ENCODE data around the gene C1orf167.

The C1orf167 gene

DNA sequence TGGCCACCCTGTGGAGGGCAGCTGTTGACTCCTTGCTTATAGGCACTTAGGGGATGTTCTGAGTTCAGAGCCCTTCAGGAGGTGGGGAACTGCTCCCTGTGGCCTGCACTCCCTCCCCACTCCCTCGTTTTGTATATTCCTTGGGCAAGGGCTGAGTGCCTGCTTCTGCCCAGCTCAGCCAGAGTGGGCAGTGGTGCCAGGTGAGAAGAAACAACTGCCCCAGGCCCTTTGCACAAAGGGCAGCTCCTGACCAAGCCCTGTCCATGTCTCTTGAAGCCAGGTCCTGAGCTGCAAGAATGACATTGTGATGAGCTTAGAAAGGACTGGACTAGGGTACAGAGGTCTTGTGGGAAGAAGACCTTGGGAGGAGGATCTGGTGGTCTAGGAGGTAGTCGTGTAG, 23.9 kb upstream of the C1orf167 start:
- no peak for DNase-seq

- no peak for DNase-seq
Observed at GRCh38 chr1:11738783-11739182, 23.2 kb upstream of the C1orf167 start.

GRCh38 chr1:11740258-11741192, 21.5 kb upstream of the C1orf167 start:
- DNase-seq: no peak

GRCh38 chr1:11741482-11741881, 20.5 kb upstream of the C1orf167 start:
- no peak for DNase-seq

DNA sequence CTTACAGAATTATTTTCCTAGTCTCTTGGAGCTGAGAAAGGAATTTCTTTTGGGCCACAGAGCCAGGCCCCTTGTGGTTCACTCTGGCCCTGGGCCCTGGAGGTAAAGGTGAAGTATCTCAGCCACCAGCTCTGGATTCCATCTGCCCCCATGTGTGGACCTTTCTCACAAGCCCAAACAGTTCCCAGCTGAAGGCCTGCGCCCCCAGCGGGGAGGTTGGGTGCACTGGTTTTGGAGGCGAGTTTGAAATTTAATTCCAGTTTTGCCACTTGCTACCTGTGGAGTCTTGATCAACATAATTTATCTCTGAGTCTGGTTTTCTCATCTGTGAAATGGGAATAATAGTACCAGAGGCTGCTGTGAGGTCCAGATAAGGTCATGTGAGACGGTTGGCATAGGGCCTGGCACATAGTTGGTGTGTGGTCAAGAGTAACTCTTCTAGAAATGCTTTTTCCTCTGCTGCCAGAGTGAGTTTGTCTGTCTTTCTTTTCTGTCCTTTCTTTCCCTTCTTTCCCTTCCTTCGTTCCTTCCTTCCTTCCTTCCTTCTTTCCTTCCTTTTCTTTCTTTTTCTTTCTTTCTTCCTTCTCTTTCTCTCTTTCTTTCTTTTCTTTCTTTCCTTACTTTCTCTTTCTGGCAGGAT, 20.0 kb upstream of the C1orf167 start:
- DNase-seq: no peak

DNA sequence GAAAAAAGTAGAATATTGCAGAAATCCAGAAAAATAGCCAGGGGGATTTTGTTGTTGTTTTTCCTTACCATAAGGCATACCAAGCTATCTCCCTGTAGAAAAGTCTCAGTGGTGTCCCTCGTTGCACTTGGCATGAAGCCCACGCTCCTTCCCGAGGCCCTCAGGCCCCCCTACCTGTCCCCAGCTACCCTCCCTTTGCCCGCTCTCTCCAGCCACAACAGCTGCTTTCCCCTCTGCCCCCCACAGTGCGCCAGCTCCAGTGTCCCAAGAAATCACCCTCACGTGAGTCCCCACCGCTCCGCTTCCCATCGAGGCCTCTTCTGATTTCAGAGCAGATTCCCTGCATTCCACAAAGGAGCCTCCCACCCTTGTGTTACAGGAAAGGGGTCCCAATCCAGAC, 17.7 kb upstream of the C1orf167 start:
- no peak for DNase-seq

DNA sequence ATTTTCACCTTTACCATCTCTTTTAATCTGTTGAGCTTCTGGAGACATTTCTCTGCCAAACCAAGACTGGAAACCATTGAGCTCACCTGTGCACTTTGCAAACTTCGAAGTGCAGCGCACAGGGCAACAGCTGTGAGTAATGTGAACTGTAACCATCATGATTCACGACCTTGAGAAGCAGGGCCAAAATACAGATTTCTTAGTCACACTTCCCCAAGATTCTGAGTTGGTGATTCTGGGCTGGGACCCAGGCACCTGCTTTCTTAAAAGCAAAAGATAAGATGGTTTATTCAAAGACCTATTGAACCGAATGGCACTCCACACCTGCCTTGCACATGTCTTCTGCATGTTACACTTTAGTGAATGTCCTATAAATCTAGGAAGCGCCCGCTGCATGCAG, 15.9 kb upstream of the C1orf167 start:
- DNase-seq: no peak

DNA sequence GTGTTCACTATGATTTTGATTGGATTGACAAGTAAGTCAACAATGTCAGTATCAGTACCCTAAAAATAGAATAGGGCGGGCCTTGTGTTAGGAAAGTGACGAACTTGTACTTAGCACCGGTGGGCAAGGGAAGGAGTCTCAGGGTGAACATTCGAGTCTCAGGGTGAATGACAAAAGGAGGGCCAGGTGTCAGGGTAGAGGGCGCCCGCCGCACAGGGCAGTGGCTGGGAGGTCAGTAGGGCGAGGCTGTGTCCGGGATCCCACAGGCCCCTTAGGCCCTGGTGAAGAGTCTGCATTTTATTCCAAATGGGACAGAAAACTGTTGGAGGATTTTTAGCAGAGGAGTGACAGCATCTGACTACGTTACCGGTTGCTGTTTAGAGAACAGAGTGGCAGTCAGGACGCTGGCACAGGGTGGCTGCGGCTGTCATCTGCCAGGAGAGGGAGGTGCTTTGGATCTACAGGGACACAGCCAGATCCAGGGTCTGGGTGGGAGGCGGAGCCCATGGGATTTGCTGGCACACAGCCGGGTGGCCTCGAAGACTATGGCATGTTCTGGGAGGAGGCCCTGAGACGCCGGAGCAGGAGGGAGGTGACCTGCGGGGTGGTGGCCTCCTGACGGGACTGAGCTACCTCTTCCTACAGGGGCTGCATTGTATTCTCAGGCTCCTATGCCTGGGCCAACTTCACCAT, 15.1 kb upstream of the C1orf167 start:
- no peak for DNase-seq

DNA sequence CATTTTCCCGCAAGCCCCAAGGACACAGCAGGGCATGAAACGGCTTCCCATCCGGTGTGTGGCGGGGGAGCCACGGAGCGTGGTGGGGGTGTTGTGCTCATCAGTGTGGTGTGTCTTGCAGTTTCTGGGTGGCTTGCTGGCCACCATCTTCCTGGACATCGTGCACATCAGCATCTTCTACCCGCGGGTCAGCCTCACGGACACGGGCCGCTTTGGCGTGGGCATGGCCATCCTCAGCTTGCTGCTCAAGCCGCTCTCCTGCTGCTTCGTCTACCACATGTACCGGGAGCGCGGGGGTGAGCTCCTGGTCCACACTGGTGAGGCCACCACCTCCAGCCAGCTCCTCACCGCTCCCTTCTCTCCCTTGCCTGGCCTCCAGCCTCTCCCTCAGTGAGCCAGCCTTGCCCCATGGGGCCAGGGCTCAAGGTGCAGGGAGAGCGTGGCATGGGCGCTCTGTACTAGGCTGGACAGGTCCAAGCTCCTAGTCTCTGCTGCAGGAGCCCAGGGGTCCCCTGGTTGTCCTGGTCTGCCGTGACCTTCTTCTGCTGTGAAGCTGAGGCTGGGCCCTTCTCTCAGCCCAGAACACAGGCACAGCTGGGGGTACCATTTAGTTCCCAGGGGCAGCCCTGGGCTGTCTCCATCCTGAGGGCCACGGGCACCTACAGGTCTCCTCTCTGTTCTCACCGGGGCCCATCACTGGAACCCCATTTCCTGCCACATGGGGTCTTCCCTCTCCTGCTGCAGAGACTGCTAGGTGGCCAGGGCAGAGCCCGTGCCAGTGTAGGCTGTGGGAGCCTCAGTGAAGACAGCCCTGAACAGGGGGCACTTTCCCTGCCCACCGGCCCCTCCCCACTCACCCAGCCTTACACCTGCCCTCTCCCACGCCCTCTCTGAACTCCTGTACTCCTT, 13.4 kb upstream of the C1orf167 start:
- DNase-seq: no peak

DNA sequence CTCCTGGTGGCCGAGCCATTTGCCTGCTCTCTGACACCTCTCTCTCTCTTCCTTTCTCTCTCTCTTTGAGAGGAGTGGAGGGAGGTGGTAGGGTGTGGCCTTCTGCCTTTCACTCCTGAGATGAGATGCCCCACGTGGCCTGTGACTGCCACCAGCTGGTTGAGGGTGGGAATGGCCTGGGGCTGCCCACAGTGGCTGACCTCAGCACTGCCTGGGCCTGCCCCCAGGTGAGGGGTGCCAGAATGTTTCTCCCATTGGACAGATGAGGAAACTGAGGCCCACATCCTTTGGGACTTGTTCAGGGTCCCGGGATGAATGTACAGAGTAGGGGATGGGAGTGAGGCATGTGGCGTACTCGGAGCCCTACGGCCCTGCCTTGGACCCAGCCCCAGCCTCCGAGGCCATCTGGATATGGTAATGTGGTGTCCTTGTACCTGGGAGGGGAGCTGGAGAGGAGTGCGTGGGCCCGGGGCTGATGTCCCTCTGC, 12.7 kb upstream of the C1orf167 start:
- DNase-seq: peak; percentile 47

GRCh38 chr1:11749996-11750395, 12.0 kb upstream of the C1orf167 start:
- no peak for DNase-seq

GRCh38 chr1:11751087-11751486, 10.9 kb upstream of the C1orf167 start:
- no peak for DNase-seq

DNA sequence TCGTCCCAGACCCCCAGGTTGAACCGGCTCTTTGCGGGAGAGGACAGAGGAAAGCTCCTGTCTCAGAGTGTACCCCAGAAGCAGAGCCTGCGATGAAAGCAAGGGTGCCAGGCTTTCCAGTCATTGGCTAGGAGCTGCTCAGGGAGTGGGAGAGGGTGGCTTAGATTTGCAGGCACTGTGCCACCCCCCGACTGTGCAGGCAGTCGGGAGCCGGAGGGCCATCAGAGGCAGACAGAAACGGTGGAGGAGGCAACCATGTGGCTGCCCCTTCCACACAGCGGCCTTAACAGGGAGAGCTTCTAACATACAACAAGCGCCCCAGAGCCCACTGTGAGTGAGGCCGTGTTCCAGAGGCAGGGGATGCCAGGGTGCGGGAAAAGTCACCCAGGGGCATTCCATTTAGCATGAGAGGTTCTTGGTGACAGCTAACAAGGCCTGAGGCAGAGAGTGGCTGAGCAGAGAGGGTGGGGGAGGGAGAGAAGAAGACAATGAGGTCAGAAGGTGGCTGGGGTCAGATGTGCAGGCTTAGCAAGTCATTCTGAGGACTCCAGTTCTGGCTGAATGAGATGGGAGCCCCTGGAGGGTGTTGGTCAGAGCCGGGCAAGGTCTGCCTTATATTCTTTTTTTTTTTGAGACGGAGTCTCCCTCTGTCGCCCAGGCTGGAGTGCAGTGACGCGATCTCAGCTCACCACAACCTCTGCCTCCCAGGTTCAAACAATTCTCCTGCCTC, 9.5 kb upstream of the C1orf167 start:
- no peak for DNase-seq

DNA sequence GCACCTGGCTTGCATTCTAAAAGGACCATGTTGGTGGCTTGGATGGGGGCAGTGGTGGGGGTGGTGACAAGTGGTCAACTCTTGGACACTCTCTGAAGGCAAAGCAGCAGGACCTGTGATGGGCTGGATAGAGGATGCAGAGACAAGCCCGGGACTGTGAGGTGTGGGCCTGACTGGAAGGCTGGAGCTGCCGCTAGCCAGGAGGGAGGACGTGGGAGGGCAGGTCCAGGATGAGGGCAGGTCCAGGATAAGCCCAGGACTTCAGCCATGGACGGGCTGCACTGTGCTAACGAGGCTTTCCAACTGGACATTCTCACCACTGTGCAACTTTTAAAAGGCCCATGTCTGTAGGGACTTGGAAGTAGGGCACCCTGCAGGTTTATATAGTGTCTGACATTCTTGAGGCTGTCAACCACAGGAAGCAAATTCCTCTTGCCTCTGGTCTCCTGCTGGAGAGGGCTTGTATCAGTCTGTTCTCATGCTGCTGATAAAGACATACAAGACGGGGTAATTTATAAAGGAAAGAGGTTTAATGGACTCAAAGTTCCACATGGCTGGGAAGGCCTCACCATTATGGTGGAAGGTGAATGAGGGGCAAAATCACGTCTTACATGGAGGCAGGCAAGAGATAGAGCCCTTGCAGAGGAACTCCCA, 8.3 kb upstream of the C1orf167 start:
- no peak for DNase-seq

DNA sequence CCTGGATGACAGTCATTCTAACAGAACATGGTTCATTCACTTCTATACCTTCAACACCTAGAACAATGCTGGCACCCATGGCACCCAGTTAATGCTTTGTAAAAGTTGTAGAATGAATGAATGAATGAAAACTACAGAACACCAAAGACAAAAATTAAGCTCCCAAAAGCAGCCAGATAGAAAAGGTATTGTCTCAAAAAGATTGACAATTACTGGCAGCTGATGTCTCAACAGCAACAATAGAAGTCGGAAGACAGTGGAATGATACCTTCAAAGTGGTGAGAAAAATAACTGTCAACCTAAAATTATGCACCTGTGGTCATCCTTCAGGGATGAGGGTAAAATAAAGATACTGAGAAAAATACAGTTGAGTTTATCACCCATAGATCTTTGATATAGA, 4.9 kb upstream of the C1orf167 start:
- DNase-seq: no peak

DNA sequence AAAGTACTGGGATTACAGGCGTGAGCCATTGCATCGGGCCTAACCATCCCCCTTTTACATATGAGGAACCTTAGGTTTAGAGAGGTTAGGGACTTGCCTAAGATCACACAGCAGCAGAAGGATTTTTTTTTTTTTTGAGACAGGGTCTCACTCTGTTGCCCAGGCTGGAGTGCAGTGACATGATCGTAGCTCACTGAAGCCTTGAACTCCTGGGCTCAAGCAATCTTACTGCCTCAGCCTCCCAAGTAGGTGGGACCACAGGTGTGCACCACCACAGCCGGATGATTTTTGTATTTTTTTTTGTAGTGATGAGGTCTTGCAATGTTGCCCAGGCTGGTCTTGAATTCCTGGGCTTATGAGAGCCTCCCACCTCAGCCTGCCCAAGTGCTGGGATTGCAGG, 2.2 kb upstream of the C1orf167 start:
- DNase-seq: no peak

GRCh38 chr1:11761285-11761684, 708 bp upstream of the C1orf167 start:
- no peak for DNase-seq

DNA sequence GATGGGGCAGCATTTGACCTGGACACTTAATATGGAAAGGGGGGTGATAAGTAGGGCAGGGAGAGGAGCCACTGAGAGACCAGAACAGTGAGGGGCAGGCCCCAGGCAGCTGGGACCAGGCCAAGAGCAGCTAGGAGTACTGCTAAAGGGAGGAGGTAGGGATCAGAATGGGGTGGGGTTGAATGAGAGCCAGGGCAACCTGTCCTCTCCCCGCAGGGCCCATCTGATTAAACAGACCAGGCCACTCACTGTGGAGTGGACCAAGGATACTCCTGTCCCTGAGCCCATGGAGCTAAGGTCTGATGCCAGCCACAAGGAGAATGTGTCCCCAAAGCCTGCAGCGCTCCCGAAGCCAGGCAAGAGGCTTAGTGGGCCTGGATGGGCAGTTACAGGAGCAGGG, 2.1 kb downstream of the C1orf167 start:
- no peak for DNase-seq

- no peak for DNase-seq
Observed at GRCh38 chr1:11764519-11764918, 2.5 kb downstream of the C1orf167 start.

GRCh38 chr1:11765661-11766428, 3.9 kb downstream of the C1orf167 start:
- no peak for DNase-seq

DNA sequence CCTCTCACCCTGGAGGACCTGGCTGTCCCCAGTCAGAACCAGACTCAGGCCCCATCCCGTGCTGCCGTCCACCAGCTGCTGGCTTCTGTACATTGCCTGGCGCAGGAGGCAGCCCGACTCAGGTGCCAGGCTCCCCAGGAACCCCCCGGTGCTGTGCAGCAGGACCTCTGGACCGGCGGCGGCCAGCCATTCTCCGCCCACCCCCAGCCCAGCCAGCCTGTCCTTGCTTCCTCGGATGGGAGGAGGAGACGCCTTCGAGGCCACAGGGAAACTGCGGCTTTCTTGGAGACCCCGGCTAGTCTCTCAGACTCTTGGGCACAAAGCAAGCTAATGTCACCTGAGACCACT, 4.4 kb downstream of the C1orf167 start:
- no peak for DNase-seq
